ENCODE results near the gene UTP15. TPM values are rescaled to one million over a fixed set of nuclear protein-coding genes. Genes with fewer than 3 reads are reported as not detected.

The UTP15 gene
- total RNA-seq, 4 donors from 2014 or later, result 8.3 to 26.9 (median 15.4) TPM

GRCh38 chr5:73544429-73545402 is 20.8 kb upstream of the UTP15 start:
- TF ChIP-seq POLR2A (IDR thresholded peaks at IDR 0.05) (no peak), CTCF (IDR thresholded peaks at IDR 0.05 in 4 of 5, conservative IDR thresholded peaks at IDR 0.05 in 1 of 5) (no peak)
- Histone ChIP-seq H3K9me3 (no peaks in the 10 kb centered on the region), H3K4me1 (no peaks in the 10 kb centered on the region), H3K36me3 (no peaks in the 10 kb centered on the region), H3K27me3 (peaks cover 0 to 3% (median 3%) of the 10 kb centered on the region in 3 donors), H3K4me3 (no peak overlapping the region), H3K27ac (no peak overlapping the region)
- DNase-seq (no peak), ATAC-seq (peak; percentile 49 to 62)
- in situ Hi-C loops (cut with MboI; ENCODE audit: low sequenced_read_pairs in 4 of 4), result no loop called here
- intact Hi-C loops (cut with DNase I; ENCODE audit: low total_unique reads), result no loop called here

- no peak overlapping the region for H3K27ac ChIP-seq
- no peak for TF ChIP-seq POLR2A (IDR thresholded peaks at IDR 0.05)
- TF ChIP-seq CTCF (IDR thresholded peaks at IDR 0.05 in 4 of 5, conservative IDR thresholded peaks at IDR 0.05 in 1 of 5), result no peak
- intact Hi-C loops (cut with DNase I; ENCODE audit: low total_unique reads), result no loop called here
- DNase-seq, result no peak
- H3K27me3 ChIP-seq, result peaks cover 0 to 3% (median 3%) of the 10 kb centered on the region in 3 donors
- in situ Hi-C loops (cut with MboI; ENCODE audit: low sequenced_read_pairs in 4 of 4), result no loop called here
- no peaks in the 10 kb centered on the region for H3K4me1 ChIP-seq
- ATAC-seq, result no peak
- H3K36me3 ChIP-seq, result no peaks in the 10 kb centered on the region
- no peaks in the 10 kb centered on the region for H3K9me3 ChIP-seq
- H3K4me3 ChIP-seq, result no peak overlapping the region
Observed at GRCh38 chr5:73545403-73545779, 20.2 kb upstream of the UTP15 start.

- no peak overlapping the region for H3K4me3 ChIP-seq
- no peak overlapping the region for H3K27ac ChIP-seq
- TF ChIP-seq POLR2A (IDR thresholded peaks at IDR 0.05), result no peak
- TF ChIP-seq CTCF (IDR thresholded peaks at IDR 0.05 in 4 of 5, conservative IDR thresholded peaks at IDR 0.05 in 1 of 5), result no peak
- DNase-seq (no peak), ATAC-seq (no peak)
- no peaks in the 10 kb centered on the region for H3K4me1 ChIP-seq
- no peaks in the 10 kb centered on the region for H3K9me3 ChIP-seq
- in situ Hi-C loops (cut with MboI; ENCODE audit: low sequenced_read_pairs in 4 of 4) (loop anchor here in 1 of 4 donors (25.0 kb wide), 1 partner anchor 1212 kb away; the partner anchor contains the start of genes GFM2 and NSA2), intact Hi-C loops (cut with DNase I; ENCODE audit: low total_unique reads) (no loop called here)
- H3K36me3 ChIP-seq, result peaks cover 0 to 23% of the 10 kb centered on the region in 2 donors
- H3K27me3 ChIP-seq, result no peaks in the 10 kb centered on the region
Observed at GRCh38 chr5:73550016-73550415, 15.5 kb upstream of the UTP15 start.

GRCh38 chr5:73552642-73553041 is 12.9 kb upstream of the UTP15 start:
- Histone ChIP-seq H3K27ac (no peak overlapping the region), H3K9me3 (no peaks in the 10 kb centered on the region), H3K4me3 (no peak overlapping the region), H3K4me1 (no peaks in the 10 kb centered on the region), H3K36me3 (peaks cover 0 to 49% of the 10 kb centered on the region in 2 donors), H3K27me3 (no peaks in the 10 kb centered on the region)
- intact Hi-C loops (cut with DNase I; ENCODE audit: low total_unique reads), result no loop called here
- ATAC-seq (no peak), DNase-seq (no peak)
- in situ Hi-C loops (cut with MboI; ENCODE audit: low sequenced_read_pairs in 4 of 4), result loop anchor here in 1 of 4 donors (25.0 kb wide), 1 partner anchor 1210 kb away; the partner anchor contains the start of genes GFM2 and NSA2
- TF ChIP-seq CTCF (IDR thresholded peaks at IDR 0.05 in 4 of 5, conservative IDR thresholded peaks at IDR 0.05 in 1 of 5), result no peak
- no peak for TF ChIP-seq POLR2A (IDR thresholded peaks at IDR 0.05)

Data from gastrocnemius medialis (tissue), 4 donors.